Ecto neural progenitor cell (in vitro differentiated cells): Measurements from ENCODE around the gene ABT1.
A peak's percentile ranks its signal among the peaks of the same experiment; 100 is the strongest.

Source experiments
- DNase-seq: peaks from one replicate; pipeline ENCODE4 v3.0.0-alpha.2; 2018; ENCODE audit warnings: low spot score

Gene ABT1

DNA sequence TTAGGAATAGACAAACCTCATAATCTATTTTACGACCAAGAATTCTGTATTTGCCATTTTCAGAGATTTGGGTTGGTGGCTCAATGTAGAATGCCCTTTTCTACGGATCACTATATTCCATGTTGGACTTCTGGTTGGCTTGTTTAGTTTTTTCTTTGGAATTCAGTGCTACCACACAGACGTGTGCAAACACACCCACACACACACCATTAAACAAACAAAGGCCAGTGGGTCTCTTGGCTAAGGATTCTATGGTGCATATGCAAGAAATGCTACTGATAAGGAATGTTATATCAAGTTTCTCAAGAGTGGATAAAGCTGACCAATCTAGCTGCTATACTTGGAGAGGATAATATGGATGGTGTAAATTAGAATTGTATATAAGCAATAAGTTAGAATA lies 8.0 kb downstream of the ABT1 start:
- DNase-seq = no peak

DNA sequence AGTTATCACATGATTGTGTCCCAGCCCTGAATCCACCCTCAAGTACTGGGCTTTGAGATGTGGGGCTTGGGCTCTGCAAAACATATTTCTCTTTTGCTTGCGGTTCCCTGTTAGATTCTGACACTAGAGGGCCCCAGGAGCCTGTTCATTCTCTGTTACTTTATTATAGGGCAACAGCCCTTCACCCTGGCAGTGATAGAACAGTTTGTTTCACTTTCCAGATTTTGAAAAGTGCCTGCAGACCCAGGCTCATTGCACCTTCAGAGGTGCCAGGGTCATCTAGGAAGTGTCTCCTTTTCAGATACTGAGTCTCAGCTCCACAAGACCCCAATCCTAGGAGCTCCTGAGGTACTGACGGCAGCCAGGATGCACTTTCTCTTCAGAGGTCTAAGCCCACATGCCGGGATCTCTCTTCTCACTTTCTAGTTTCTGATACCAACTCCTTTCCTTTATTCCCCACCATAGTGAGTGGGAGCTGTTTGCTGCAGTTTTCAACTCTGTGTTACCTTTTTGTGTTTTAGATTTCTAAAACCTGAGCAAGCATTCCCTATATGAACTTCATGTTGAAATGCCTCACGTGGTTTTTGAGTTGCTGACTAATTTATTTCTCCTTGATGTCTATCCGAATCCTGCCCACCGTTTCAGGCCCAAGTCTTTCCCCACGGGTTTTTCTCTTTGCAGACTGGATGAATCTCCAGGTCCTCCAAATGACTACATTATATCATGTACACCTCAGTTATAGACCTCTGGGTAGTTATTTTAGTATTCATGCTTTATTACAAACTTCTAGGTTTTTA lies 10.9 kb downstream of the ABT1 start:
- DNase-seq = peak; percentile 60

DNA sequence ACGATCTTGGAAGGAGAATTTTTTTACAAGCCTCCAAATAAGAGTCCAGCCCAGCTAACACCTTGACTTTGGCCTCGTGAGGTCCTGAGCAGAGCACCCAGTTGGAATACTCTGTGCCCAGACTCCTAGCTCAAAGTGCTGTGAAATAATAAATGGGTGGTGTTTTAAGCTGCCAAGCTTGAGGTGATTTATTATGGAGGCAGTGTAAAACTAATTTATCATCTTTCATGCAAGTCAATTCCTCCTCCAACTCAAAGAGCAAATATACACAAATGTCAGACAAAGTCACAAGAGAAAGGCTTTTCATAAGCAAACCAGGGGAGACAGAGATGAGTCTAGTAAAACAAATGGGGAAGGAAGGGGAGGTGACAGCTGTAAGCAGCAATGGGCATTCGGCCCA lies 12.7 kb downstream of the ABT1 start:
- DNase-seq = no peak

DNA sequence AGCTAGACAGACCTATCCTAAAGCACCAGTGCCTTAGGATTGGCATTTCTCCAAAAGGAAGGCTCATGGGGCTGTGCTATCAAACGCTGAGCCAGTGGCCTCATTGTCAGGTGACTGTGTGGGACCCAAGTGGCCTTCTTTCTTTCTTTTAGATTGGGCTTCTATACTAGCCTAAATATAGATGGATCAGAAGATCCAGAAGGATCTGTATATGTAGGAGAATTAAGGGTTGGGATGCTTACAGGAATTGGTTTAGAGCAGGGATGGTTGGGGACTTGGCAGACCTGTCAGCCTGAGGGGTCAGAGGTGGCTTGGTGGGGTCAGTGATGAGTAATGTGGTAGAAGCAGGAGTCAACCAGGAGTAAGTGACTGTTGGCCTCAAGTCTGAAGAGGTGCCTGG lies 14.8 kb downstream of the ABT1 start:
- no peak for DNase-seq

DNA sequence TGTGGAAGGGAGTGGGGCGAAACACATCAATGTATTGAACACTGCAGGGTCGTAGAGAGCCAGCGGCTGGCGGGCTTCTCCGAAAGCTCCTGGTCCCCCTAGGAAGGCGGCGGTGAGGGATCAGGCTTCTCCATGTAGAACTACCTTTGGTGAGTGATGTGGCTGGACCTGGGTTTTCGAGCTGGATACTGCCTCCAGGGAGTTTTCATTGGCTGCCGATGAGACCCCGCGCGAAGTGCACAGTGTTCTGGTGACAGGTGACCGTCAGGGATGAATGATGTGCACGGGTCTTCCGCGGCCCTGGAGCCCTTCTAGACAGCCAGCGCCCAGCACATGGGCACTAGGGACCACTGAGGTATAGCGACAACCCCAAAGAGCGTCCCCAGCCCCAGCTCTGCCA lies 16.4 kb downstream of the ABT1 start:
- peak; percentile 46 for DNase-seq

DNA sequence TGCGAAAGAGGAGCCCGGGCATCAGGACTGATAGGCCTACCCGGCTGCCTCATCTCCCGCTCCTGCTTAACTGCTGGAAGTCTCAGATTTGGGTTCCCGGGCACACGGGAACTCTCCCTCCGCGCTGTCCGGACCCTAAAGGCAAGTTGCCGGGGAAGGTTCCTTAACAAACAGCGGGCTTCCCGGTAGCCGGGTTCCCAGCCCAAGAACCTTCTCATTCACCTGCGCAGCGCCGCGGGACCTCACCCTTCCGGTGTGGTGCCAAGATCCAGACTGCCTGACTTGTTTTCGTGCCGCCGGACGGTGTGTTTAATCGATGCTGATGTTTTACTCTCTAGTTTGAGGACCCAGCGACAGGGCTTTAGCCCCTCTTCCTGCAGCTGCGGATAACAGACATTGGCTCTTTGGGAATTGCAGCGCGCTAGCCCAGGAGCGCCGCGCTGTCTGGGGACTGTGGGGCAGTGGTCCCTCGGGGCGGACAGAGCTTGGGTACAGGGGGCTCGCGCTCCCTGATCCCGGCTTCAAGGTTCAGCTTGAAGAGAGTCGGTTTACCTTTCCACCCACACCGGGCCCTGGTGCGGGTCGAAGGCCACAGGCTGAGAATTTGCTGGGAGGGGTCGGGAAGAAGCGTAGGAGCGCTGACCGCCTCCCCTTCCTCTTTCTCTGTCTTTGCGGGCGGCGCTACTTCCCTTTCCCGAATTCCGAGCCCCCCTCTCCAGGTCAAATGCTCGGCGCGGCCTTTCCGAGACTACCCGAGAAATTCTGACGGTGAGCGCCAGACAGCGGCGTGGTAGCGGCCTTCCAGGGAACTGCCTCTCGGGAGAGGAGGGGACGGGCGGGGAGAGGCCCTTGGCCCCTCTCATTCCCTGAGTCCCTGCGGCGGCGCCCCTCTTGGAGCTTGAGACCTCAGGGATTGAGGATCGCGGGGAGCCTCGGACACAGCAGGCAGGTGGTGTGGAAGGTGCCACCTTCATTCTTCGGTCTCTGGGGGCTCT lies 17.2 kb downstream of the ABT1 start:
- DNase-seq = peak; percentile 58

DNA sequence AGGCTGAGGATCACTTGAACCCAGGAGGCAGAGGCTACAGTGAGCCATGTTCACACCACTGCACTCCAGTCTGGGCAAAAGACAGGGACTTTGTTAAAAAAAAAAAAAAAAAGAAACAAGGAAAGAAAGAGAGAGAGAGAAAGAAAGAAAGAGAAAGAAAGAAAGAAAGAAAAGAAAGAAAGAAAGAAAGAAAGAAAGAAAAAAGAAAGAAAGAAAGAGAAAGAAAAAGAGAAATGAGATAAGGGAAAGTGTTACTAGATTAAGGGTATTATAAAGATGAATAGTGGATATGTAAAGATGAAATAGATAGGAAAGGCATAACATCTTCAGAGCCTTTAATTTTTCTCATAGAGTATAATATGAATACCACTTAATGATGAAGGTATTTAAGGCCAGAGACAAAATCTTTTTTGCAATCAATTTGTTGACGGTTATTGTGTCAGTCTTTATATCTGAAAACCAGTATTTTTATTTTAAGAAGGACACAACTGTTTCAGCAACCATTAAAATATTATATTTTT lies 26.6 kb downstream of the ABT1 start:
- DNase-seq = no peak

DNA sequence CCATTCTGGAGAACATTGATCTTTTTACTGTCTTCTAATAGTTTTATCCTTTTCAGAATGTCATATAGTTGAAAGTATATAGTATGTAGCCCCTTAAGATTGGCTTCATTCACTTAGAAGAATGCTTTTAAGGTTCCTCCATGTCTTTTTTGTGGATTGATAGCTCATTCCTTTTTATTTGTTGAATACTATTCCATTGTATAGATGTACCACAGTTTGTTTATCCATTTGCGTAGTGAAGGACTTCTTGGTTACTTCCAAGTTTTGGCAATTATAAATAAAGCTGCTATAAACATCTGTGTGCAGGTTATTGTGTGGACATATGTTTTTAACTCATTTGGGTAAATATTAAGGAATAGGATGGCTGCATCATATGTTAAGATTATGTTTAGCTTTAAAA lies 27.8 kb downstream of the ABT1 start:
- no peak for DNase-seq

DNA sequence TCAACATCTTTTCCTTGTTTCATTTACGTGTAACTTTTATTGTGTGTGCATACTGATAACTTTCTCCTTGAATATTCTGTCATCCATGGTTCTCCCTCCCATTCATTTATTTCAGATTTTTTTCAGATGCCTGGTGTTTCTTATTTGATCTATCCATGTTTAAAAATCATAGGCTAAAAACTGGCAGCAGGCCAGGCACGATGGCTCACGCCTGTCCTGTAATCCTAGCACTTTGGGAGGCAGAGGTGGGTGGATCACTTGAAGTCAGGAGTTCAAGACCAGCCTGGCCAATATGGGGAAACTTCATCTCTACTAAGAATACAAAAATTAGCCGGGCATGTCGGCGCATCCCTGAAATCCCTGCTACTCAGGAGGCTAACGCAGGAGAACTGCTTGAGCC lies 31.1 kb downstream of the ABT1 start:
- no peak for DNase-seq

DNA sequence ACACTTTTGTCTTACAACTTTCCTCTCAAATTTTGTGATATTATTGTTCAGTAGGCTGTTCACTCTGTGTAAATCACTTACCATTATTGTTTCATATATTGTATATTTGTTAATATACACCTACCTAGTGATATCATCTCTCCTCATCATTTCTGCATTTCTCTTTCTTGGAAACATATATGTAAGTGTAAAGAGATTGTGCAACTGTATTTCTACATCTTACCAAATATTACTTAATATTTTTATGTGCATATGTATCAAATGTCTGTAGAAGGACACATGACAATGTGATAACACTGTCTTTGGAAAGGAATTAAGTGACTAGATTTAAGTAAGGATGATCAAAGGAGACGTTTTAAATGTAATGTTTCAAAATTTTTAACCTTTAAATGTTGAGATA lies 32.6 kb downstream of the ABT1 start:
- no peak for DNase-seq

DNA sequence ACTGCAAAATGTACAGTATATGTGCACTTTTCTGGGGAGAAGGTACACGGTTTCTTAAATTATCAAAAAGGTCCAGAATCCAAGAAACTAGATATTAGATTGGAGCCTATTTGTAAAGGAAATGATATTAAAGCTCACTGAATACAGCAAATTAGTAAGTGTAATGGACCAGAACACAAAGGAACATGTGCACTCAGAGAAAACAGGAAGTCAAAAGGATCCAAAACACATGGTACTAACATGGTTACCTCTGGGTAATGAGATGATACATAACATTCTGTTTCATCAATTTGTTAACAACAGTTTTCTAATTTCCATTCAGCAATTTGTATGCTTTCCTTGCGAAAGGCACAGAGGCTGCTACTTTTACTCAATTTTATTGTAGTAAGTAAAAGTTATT lies 44.1 kb downstream of the ABT1 start:
- no peak for DNase-seq

DNA sequence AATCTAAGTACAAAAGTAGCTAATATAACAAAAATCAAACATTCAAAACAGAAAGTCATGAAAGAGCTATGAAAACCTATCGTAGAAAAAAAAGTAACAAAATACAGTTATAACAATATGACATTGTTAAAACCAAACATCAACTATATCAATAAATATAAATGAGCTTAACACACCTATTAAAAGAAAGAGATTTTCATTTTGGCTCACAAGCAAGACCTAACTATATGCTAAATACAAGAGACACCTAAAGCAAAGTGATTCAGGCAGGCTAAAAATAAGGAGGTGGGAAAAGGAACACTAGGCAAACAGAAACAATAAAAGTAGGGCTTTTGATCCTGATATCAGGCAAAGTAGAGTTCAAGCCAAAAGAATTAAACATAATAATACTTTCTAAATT lies 49.3 kb downstream of the ABT1 start:
- no peak for DNase-seq
